A204.1 (cell line): Measurements from ENCODE around the gene ITGBL1.
A peak's percentile ranks its signal among the peaks of the same experiment; 100 is the strongest.

Experiments
- FAIRE-seq: peaks from 2 replicates; lab custom pipeline; 2012; peaks lifted over from hg19 to GRCh38; lab: Jason Lieb, UNC

Gene ITGBL1

GRCh38 chr13:101628900-101629299 is 176.4 kb downstream of the ITGBL1 start:
- peak; percentile 65 for FAIRE-seq

GRCh38 chr13:101631395-101631794 is 178.9 kb downstream of the ITGBL1 start:
- FAIRE-seq = no peak

DNA sequence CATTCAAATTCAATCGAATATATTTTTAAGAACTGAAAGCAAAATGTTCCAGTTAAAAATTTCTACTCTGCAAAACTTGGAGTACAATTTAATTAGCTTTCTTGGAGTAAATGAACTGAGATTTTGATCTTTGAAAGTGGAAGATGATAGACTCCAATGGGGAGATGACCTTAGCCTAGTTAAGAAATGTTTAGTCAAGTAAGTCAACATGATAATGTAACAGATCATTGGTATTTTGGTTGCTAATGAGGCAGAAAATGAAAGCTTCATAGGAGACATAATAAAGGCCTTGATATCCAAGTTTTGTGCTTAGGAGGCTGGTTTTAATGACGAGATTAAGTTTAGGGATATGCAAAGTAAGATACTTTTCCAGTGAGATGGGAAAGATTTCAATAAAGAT is 181.7 kb downstream of the ITGBL1 start:
- peak; percentile 49 for FAIRE-seq

DNA sequence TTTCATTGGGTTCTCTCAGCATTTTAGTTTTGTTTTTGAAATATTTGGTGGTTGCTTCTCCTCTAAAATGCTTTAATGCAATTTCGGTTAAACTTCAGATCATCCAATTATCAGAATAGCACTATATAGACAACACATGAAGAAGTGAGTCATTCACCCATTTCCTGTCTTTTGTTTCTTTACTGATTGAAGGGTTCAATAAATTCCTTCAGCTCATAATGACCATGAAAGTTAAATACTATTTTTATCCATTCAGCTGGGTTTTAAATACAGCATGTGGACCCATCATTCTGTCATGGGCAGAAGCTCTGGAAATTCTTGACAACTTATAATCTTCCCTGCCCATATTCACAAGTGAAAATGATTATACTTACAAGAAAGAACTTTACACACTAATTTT is 187.2 kb downstream of the ITGBL1 start:
- no peak for FAIRE-seq

- no peak for FAIRE-seq
These were observed 188.4 kb downstream of the ITGBL1 start for GRCh38 chr13:101640788-101641400.

GRCh38 chr13:101645871-101646270 is 193.4 kb downstream of the ITGBL1 start:
- no peak for FAIRE-seq

DNA sequence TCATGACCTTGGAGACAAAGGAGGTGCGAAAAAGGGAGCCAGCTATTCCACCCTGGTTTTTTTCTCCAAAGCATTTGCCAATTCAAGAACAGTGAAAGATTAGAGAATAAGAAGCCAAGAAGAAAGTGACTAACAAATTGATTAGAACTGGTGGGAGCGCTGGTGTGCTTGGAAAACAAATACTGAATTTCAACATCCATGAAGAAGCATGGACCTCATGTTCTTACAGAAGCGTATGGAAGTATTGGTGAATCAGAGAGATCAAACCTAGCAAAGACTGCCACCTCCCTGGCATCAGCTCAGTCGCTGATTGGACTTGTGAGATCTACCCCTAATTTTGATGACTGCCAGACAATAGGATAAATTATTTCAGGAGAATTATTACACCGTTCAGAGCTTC is 195.3 kb downstream of the ITGBL1 start:
- no peak for FAIRE-seq

GRCh38 chr13:101648766-101649487 is 196.5 kb downstream of the ITGBL1 start:
- no peak for FAIRE-seq

DNA sequence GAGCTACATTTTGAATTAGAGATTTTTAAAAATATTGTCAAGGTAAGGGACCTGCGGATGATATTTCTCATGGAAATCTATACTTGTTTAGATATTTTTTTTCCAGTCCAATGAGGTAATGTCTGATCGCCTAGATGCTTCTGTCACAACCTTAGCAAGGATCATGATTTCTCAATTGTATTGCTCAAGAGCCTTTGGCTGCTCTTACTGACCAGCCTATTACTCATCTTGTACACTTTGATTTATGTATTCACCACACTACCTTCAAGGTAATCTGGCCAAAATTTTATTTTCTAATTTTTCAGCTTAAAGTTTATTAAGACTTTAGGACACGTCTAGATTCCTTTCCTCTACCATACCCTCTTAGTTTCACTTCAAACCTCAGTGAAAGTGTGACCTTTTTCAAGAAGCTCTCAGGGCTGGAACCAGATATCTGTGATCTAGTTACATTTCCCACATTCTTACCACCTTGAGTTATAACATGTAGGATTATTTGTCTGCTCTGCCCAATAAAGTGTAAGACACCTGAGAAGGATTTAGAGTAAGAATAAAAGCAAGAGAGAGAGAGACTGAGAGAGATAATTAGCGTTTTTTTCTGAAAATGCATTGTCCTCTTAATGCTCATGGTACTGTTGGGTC is 197.1 kb downstream of the ITGBL1 start:
- no peak for FAIRE-seq

GRCh38 chr13:101654883-101655282 is 202.4 kb downstream of the ITGBL1 start:
- no peak for FAIRE-seq

DNA sequence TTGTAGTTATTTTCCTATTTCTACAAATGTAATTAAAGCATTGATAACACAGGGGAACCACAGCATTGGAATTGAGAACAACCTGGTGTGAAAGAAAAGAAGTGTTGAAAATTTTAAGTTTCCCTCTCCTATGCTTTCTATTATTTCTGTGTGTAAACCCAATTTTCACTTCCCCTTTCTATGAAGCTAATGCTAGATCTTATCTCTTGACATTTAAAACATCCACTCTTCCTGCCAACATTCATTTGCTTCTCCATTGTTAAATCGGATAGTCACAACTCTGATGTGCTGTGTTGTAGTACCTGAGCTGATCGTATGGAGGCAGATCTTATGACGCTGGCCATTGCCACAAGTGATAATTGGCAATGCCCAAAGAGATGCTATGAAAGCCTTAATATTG is 203.0 kb downstream of the ITGBL1 start:
- FAIRE-seq = no peak

GRCh38 chr13:101660711-101661110 is 208.2 kb downstream of the ITGBL1 start:
- no peak for FAIRE-seq

- FAIRE-seq = no peak
These were observed 209.4 kb downstream of the ITGBL1 start for GRCh38 chr13:101661839-101662238.

- no peak for FAIRE-seq
These were observed 221.1 kb downstream of the ITGBL1 start for GRCh38 chr13:101673360-101674105.

GRCh38 chr13:101681834-101682233 is 229.4 kb downstream of the ITGBL1 start:
- no peak for FAIRE-seq

DNA sequence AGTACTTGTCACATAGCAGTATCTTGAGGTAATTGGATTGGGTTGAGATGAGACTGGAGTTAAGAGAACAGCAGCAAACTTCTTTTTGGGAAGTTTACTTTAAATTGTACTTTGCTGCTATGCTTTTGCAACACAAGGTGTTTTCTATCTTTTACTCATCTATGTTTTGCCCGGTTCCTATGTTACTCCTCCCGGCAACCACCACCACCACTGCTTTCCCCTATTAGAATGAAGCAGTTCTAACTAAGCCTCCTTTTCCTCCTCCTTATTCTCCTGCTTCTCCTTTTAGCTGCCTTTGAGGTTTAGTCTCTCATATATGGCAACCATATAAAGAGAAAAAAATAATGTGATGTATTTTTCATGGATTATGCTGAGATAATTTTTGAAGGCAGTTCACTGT is 233.5 kb downstream of the ITGBL1 start:
- FAIRE-seq = no peak

- no peak for FAIRE-seq
These were observed 238.4 kb downstream of the ITGBL1 start for GRCh38 chr13:101690871-101691270.

- FAIRE-seq = no peak
These were observed 238.9 kb downstream of the ITGBL1 start for GRCh38 chr13:101691341-101691860.

- no peak for FAIRE-seq
These were observed 243.5 kb downstream of the ITGBL1 start for GRCh38 chr13:101695870-101696516.

- no peak for FAIRE-seq
These were observed 245.3 kb downstream of the ITGBL1 start for GRCh38 chr13:101697745-101698144.

DNA sequence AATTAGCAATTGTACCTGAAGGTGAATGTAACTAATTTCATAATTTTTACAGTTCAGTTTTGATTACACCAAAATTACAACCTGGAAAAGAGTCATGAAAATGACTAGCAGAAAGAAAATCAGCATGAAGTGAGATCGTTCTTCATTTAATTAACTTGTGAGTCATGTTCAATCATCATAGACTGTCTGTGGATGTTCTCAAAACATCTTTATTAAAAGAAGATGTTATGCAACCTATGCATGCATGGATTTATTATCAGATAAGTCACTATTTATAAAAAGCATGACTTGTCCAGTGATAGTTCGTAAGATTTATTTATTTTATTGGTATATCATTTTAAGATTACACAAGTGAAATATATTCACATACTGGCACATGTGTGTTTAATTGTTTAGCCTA is 245.9 kb downstream of the ITGBL1 start:
- no peak for FAIRE-seq

GRCh38 chr13:101700598-101700997 is 248.1 kb downstream of the ITGBL1 start:
- no peak for FAIRE-seq
